DOHH2 (cell line): ENCODE results near the gene HLF.

Source experiments
- H3F3A ChIP-seq: fragments of 200-600 bp; sonication (generic), shearing (Covaris generic); 2 replicates; pipeline ENCODE4 v1.6.0; 2016; ENCODE audit warnings: antibody characterized with exemption, mild to moderate bottlenecking; ENCODE audit not compliant: control insufficient read depth, insufficient read depth
- H3K27ac ChIP-seq: fragments of 200-600 bp; sonication (generic); 2 replicates; pipeline ENCODE4 v1.5.1; 2014; ENCODE audit warnings: low read depth, mild to moderate bottlenecking, low read length, moderate library complexity
- H3K27me3 ChIP-seq: fragments of 200-600 bp; sonication (generic); 2 replicates; pipeline ENCODE4 v1.6.1; 2014; ENCODE audit warnings: mild to moderate bottlenecking, low read length, mixed read lengths; ENCODE audit not compliant: control insufficient read depth
- H3K36me3 ChIP-seq: fragments of 200-600 bp; sonication (generic); 2 replicates; pipeline ENCODE4 v1.6.1; 2014; ENCODE audit warnings: mild to moderate bottlenecking, low read length, moderate library complexity, mixed read lengths; ENCODE audit not compliant: control insufficient read depth
- H3K4me1 ChIP-seq: fragments of 200-600 bp; sonication (generic); 2 replicates; pipeline ENCODE4 v1.6.1; 2014; ENCODE audit warnings: mild to moderate bottlenecking, low read length, mixed read lengths; ENCODE audit not compliant: control insufficient read depth
- H3K4me2 ChIP-seq: fragments of 200-600 bp; sonication (generic); 2 replicates; pipeline ENCODE4 v1.6.0; 2014; ENCODE audit warnings: mild to moderate bottlenecking, low read length, moderate library complexity
- H3K4me3 ChIP-seq: fragments of 200-600 bp; sonication (generic); 2 replicates; pipeline ENCODE4 v1.5.1; 2014; ENCODE audit warnings: mild to moderate bottlenecking, low read length, mixed read lengths
- H3K79me2 ChIP-seq: fragments of 200-600 bp; sonication (generic); 2 replicates; pipeline ENCODE4 v1.6.1; 2014; ENCODE audit warnings: mild to moderate bottlenecking, low read length, mixed read lengths; ENCODE audit not compliant: control insufficient read depth
- H3K9me2 ChIP-seq: fragments of 200-600 bp; sonication (generic); replicated peaks from 2 replicates; pipeline ENCODE4 v1.6.1; 2014; ENCODE audit warnings: mild to moderate bottlenecking, low read length, mixed read lengths; ENCODE audit not compliant: control insufficient read depth
- H3K9me3 ChIP-seq: fragments of 200-600 bp; sonication (generic); 2 replicates; pipeline ENCODE4 v1.6.1; 2014; ENCODE audit warnings: antibody characterized with exemption, low read length, mixed read lengths; ENCODE audit not compliant: control insufficient read depth, insufficient read depth
- H4K20me1 ChIP-seq: fragments of 200-600 bp; sonication (generic); 2 replicates; pipeline ENCODE4 v1.6.0; 2014; ENCODE audit warnings: low read depth, mild to moderate bottlenecking, antibody characterized with exemption, low read length, moderate library complexity; ENCODE audit not compliant: control insufficient read depth, insufficient read depth
- CTCF ChIP-seq: fragments of 200-600 bp; sonication (generic); IDR thresholded peaks from one replicate; pipeline ENCODE4 v1.5.1; 2014; ENCODE audit warnings: antibody characterized with exemption, mild to moderate bottlenecking, low read depth, low read length; ENCODE audit not compliant: poor library complexity, severe bottlenecking
- EZH2phosphoT487 ChIP-seq: fragments of 200-600 bp; sonication (generic); IDR thresholded peaks from 2 replicates; pipeline ENCODE4 v1.6.1; 2017; ENCODE audit warnings: borderline replicate concordance, mild to moderate bottlenecking, antibody characterized with exemption, low read length, moderate library complexity, mixed read lengths

Gene HLF

GRCh38 chr17:55291114-55291507 is 26.4 kb downstream of the HLF start:
- H3K4me2 ChIP-seq: no peak overlapping the region
- H3K79me2 ChIP-seq: no peaks in the 10 kb centered on the region
- no peak overlapping the region for H3K4me3 ChIP-seq
- H3K36me3 ChIP-seq: no peaks in the 10 kb centered on the region
- TF ChIP-seq CTCF (no peak), EZH2phosphoT487 (no peak)
- H3K27me3 ChIP-seq: peaks cover 22% of the 10 kb centered on the region
- H3K4me1 ChIP-seq: no peaks in the 10 kb centered on the region
- H3K27ac ChIP-seq: no peak overlapping the region
- no peaks in the 10 kb centered on the region for H3F3A ChIP-seq
- H3K9me3 ChIP-seq: no peaks in the 10 kb centered on the region
- no peaks in the 10 kb centered on the region for H4K20me1 ChIP-seq
- no peaks in the 10 kb centered on the region for H3K9me2 ChIP-seq

GRCh38 chr17:55292094-55292493 is 27.3 kb downstream of the HLF start:
- H4K20me1 ChIP-seq: no peaks in the 10 kb centered on the region
- TF ChIP-seq CTCF: no peak
- TF ChIP-seq EZH2phosphoT487: no peak

GRCh38 chr17:55294042-55294751 is 29.4 kb downstream of the HLF start:
- Histone ChIP-seq H3K79me2 (no peaks in the 10 kb centered on the region), H3K9me2 (no peaks in the 10 kb centered on the region), H3K36me3 (no peaks in the 10 kb centered on the region), H3K4me2 (no peak overlapping the region), H3K9me3 (no peaks in the 10 kb centered on the region), H3K27me3 (peaks cover 24% of the 10 kb centered on the region), H3K4me1 (no peaks in the 10 kb centered on the region), H3F3A (no peaks in the 10 kb centered on the region), H3K4me3 (no peak overlapping the region), H4K20me1 (no peaks in the 10 kb centered on the region), H3K27ac (no peak overlapping the region)
- TF ChIP-seq EZH2phosphoT487: no peak
- no peak for TF ChIP-seq CTCF

More at GRCh38 chr17:55292094-55292493, 27.3 kb downstream of the HLF start:
- Histone ChIP-seq H3K4me3 (no peak overlapping the region), H3K9me2 (no peaks in the 10 kb centered on the region), H3K27ac (no peak overlapping the region), H3K4me1 (no peaks in the 10 kb centered on the region), H3K36me3 (no peaks in the 10 kb centered on the region), H3F3A (no peaks in the 10 kb centered on the region), H3K4me2 (no peak overlapping the region), H3K9me3 (no peaks in the 10 kb centered on the region), H3K79me2 (no peaks in the 10 kb centered on the region), H3K27me3 (peaks cover 22% of the 10 kb centered on the region)
